Activated CD4-positive, alpha-beta T cell treated with anti-CD3 and anti-CD28 coated beads, Interleukin-2, amount 50 U/mL, for 24 hours (primary cell): Measurements from ENCODE around the gene ENSA.
"Not testable (repeated sequence)": the region's sequence is repeated elsewhere in the genome, so short reads cannot be mapped to it uniquely, and the experiment has no call there.

Experiments used
- DNase-seq, 2 donors: peaks; one replicate each; pipeline ENCODE4 v3.0.0-alpha.2; 2020; ENCODE audit warnings: low read depth in 1 of 2, low spot score in 1 of 2

The ENSA gene

GRCh38 chr1:150629115-150629928 is at the start of gene ENSA:
Gene ENSA (minus strand): TSS chr1:150629612. CDS start chr1:150629470, 142 bp downstream.
- DNase-seq, result peak; percentile 86 to 95

GRCh38 chr1:150678988-150679387 is 49.6 kb upstream of the ENSA start:
- no peak for DNase-seq

GRCh38 chr1:150674881-150675280 is 45.5 kb upstream of the ENSA start:
- DNase-seq, result no peak

GRCh38 chr1:150663321-150663720 is 33.9 kb upstream of the ENSA start:
- DNase-seq, result no peak

GRCh38 chr1:150662811-150663210 is 33.4 kb upstream of the ENSA start:
- DNase-seq, result no peak

- no peak for DNase-seq
Observed at GRCh38 chr1:150661156-150661555, 31.7 kb upstream of the ENSA start.

GRCh38 chr1:150660584-150660983 is 31.2 kb upstream of the ENSA start:
- no peak for DNase-seq

- not testable (repeated sequence) for DNase-seq
Observed at GRCh38 chr1:150657064-150657463, 27.7 kb upstream of the ENSA start.

GRCh38 chr1:150654635-150655034 is 25.2 kb upstream of the ENSA start:
- DNase-seq, result not testable (repeated sequence)

GRCh38 chr1:150650193-150650592 is 20.8 kb upstream of the ENSA start:
- no peak for DNase-seq

GRCh38 chr1:150649441-150650075 is 20.1 kb upstream of the ENSA start:
- DNase-seq, result no peak

GRCh38 chr1:150642296-150642695 is 12.9 kb upstream of the ENSA start:
- DNase-seq, result no peak

- not testable (repeated sequence) for DNase-seq
Observed at GRCh38 chr1:150641126-150641815, 11.9 kb upstream of the ENSA start.

GRCh38 chr1:150638430-150638829 is 9.0 kb upstream of the ENSA start:
- DNase-seq, result not testable (repeated sequence)

GRCh38 chr1:150634839-150635622 is 5.6 kb upstream of the ENSA start:
- not testable (repeated sequence) for DNase-seq

- no peak for DNase-seq
Observed at GRCh38 chr1:150628766-150629114, 672 bp downstream of the ENSA start.

- DNase-seq, result no peak
Observed at GRCh38 chr1:150627826-150628410, 1.5 kb downstream of the ENSA start.

GRCh38 chr1:150626150-150626549 is 3.3 kb downstream of the ENSA start:
- DNase-seq, result no peak

- DNase-seq, result not testable (repeated sequence)
Observed at GRCh38 chr1:150624546-150624945, 4.9 kb downstream of the ENSA start.

- not testable (repeated sequence) for DNase-seq
Observed at GRCh38 chr1:150624134-150624533, 5.3 kb downstream of the ENSA start.
